AG08396 (cell line): ENCODE results near the gene MCAT.

Experiments
- DNase-seq: peaks from one replicate; pipeline ENCODE4 v3.0.0; 2012; ENCODE audit warnings: low spot score, mixed read lengths

Gene MCAT

GRCh38 chr22:43090130-43090789, 52.9 kb downstream of the MCAT start:
- peak; percentile 85 for DNase-seq

- peak; percentile 97 for DNase-seq
Measured at GRCh38 chr22:43088984-43089717, 54.0 kb downstream of the MCAT start, which contains the start of gene TTLL1. Gene TTLL1 (minus strand): TSS chr22:43089391. CDS start chr22:43075586, 13,805 bp downstream.

- no peak for DNase-seq
Measured at GRCh38 chr22:43088627-43088983, 54.6 kb downstream of the MCAT start.

- no peak for DNase-seq
Measured at GRCh38 chr22:43085658-43086606, 57.3 kb downstream of the MCAT start.
